IPS DF 4.7 (cell line): Measurements from ENCODE around the gene VEGFA.

Source experiments
- DNase-seq: peaks from one replicate; pipeline ENCODE4 v3.0.0-alpha.2; 2013; ENCODE audit warnings: low spot score; ENCODE audit errors: extremely low read depth

Gene VEGFA

GRCh38 chr6:43769526-43770371 is at the start of gene VEGFA:
VEGFA (plus strand) TSS chr6:43770211.
- DNase-seq = no peak

DNA sequence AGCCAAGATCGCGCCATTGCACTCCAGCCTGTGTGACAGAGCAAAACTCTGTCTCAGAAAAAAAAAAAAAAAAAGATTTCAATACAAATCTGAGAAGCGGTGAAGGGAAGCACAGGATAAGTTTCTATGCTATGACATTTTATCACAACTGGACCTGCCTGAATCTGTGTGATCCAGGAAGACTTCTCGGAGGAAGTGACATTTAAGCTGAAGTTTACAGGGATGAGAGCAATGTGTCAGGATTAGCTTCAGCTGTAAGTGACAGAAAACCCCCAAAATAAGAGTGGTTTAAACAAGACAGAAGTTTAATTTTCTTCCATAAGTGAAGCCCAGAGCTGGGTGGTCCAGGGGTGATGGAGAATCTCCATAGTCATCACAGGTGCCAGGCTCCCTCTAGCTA is 49.0 kb upstream of the VEGFA start:
- no peak for DNase-seq

- no peak for DNase-seq
Observed at GRCh38 chr6:43722920-43723545, 47.0 kb upstream of the VEGFA start.

- DNase-seq = peak; percentile 68
Observed at GRCh38 chr6:43723737-43724295, 46.2 kb upstream of the VEGFA start.

DNA sequence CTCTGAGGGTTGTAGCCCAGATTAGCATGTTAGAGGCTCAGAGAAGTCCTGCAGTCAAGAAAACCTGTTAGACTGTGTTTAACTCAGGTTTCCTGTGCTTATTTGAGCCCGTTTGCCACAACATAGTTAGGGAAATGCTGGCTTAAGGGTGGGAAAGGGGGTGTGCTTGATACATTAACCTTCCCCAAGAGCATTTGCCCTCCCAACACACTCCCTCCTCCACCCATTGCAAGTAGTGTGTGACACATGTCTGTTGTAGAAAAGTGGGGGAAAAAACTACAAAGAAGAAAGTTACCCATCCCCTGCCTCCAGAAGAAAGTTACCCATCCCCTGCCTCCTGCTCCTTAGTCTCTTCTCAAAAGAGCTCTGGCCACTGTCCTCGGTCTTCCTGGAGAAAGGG is 45.7 kb upstream of the VEGFA start:
- no peak for DNase-seq

GRCh38 chr6:43724914-43725642 is 44.9 kb upstream of the VEGFA start:
- no peak for DNase-seq

DNA sequence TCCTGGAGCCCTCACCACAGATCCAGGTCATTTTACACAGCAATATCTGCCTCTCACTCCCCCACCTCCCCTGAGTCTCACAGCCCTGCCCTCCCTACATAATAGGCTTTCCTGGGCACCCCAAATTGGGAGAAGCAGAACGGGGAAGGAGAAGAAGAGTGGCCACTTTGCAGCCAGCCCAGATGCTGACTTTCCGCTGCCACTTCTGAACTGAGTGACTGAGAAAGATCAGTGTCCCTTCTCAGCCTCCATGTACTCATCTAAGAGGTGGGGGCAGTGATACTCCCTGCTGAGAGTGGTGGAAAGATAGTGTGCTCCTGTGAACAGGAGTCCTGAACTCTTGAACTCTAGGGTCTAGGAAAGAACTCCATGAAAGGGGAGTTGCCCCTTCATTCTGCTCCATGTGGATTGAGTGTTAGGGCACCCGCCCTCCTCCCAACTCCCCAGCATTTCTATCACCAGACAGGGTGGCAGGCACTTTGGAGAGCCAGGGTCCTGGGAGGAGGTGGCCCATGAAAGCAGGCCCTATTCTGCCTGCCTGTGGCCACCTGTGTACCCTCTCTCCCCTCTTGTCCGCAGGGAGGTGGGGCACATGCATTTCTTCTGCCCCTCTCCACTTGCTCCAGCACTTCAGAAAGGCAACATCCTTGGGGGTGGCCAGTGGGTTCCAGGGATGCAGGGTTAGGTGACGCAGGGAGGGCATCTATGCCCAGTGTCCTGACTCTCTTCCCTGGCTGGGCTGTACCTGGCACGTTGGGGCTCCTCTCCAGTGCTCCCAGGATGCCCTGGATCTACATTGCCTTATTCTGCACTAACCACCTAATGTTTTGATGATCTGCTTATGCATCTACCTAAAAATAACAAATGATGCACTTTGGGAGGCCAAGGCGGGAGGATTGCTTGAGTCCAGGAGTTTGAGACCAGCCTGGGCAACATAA is 44.1 kb upstream of the VEGFA start:
- no peak for DNase-seq

- DNase-seq = no peak
Observed at GRCh38 chr6:43727634-43728033, 42.4 kb upstream of the VEGFA start.

GRCh38 chr6:43728586-43728985 is 41.4 kb upstream of the VEGFA start:
- DNase-seq = no peak

DNA sequence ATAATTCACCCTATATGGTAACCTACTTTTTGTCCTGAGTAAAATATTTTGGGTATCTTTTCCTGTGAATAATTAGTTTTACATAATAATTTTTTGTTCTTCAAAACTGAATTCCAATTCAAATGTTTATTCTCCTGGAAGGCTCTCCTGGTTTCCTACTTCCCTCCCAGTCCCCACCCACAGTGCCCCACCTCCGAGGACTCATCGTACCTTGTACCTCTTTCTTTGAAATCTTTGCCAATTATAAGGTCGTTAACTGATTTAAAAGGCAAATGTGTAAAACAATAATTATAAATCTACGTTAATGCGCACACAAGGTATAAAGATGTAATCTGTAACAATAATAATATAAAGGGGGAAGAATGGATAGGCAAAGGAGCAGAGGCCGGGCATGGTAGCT is 40.5 kb upstream of the VEGFA start:
- DNase-seq = no peak

DNA sequence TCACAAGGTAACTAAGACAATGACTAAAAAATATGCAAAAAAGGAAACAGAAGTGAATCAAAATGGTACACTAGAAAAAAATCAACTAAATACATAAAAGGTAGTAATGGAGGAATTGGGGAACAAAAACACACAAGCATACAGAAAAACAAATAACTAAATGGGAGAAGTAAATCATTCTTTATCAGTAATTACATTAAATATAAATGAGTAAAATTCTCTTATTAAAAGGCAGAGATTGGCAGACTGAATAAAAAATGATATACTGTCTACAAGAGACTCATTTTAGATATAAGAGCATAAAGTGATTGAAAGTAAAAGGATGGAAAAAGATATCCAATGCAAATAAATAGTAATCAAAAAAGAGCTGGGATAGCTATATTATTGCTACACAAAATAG is 39.4 kb upstream of the VEGFA start:
- DNase-seq = no peak

DNA sequence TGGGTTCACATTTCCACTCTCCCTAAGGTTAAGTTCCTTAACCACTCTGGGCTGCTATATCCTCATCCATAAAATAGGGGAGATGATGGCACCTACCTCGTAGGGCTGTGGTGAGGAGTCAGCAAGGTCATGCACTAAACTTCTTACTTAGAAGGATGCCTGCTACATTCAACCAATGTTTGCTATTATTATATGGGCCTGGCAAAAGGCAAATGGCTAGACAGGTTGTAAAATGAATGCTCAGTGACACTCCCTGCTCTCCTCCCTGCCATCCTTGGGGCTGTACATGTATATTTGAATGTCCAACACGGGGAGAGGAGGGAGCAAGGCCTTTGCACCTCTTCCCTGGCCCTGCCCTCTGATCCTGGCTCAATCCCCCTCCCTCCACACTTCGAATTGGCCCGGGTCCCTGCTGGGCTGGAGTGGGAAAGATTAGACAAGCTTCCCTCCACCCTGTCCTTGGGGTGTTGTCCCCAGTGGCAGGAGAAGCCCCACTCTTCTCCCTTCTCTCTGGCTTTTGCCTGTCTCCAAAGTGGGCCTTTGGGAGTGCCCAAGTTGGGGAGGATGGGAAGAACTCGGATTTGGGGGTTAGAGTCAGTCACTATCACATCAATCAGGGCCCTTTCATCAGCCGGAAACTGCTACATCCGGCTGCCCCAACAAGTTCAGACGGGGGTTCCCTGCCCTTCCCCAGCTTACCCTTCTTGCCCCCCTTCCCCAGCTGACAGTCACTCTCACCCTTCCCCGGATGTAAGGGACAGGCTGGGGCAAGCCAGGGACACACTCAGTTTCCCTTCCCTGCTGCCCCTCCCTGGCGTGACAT is 36.3 kb upstream of the VEGFA start:
- no peak for DNase-seq

DNA sequence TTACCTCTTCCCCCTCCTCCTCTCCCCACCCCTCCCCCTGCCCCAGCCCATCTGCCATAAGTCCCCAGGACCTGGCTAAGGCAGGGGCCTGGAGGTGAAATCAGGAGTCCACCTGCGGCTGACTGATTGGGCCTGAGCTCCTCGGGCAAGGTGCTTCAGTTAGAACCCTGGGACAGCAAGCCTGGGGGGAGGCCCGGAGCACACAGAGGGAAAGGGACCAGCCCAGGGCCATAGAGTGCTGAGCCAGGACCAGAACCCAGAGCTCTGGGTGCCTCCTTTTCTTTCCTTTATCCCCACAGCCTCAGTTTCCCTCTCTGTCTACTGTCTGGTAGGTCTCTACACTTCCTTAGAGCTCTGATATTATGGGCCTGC is 35.7 kb upstream of the VEGFA start:
- no peak for DNase-seq

DNA sequence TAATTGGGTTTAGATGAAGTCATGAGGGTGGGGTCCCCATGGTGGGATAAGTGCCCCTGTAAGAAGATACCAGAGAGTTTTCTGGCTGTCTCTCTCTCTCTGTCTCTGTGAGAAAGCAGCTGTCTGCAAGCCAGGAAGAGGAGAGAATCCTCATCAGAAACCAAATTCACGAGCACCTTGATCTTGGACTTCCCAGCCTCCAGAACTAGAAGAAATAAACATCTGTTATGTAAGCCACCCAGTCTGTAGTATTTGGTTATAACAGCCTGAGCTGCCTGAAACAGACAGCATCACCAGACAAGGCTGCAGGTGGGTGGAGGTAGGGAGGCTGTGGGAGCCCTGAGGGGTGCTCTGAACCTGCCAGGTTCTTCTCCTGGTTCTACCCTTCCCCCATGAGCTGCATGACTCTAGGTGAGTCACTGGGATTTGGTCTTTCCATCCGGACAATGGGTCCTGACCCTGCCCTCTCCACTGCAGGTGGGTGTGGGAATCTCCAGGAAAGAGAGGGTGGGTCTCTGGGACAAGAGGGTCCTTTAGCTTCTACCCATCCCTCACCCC is 34.3 kb upstream of the VEGFA start:
- DNase-seq = no peak

DNA sequence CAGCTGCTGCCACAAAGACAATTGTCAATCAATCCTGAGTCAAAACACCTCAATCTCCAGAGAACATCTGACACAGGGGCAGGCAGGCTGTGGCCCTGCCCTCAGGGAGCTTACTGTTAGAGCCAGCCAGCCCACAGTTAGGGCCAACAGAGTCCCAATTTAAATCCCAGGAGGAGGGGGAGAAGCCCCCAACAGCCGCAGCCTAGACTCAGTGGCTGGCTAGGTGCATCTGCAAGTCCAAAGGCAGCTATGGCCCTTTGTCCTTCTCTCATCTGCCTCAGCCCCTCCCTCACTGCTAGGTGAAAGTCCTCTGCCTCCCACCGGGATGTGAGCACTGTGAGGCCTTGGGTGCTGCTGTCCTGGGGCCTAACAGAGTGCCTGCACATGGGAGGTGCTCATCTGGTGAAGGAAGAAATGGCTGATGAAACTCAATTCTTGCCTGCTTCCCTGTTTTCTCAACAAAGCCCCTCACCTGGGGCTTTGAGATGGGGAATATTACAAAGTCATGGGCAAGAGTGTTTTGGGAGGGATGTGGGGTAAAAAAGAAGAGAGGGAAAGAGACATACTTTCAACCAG is 33.7 kb upstream of the VEGFA start:
- DNase-seq = no peak

- DNase-seq = no peak
Observed at GRCh38 chr6:43736844-43737243, 33.2 kb upstream of the VEGFA start.

- no peak for DNase-seq
Observed at GRCh38 chr6:43737272-43738081, 32.5 kb upstream of the VEGFA start.

DNA sequence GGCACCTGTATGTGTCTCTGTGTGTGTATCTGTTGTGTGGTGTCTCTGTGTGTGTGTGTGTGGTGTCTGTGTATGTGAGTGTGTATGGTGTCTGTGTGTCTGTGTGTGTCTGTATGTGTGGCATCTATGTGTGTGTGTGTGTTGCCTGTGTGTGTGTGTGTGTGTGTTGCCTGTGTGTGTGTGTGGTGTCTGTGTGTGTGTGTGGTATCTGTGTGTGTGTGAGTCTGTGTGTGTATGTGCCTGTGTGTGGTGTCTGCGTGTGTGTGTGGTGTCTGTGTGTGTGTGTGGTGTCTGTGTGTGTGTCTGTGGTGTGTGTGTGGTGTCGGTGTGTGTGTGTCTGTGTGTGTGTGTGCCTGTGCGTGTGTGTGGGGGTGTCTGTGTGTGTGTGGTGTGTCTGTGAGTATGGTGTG is 31.7 kb upstream of the VEGFA start:
- no peak for DNase-seq
